Fibroblast of mammary gland (primary cell): ENCODE measurements around the gene ZNF80.

Experiments used
- DNase-seq: peaks from one replicate; pipeline ENCODE4 v3.0.0-alpha.2; 2010; ENCODE audit warnings: low read depth
- H3K4me3 ChIP-seq: 2 replicates; pipeline ENCODE4 v1.5.1; 2011; ENCODE audit warnings: low read depth, mild to moderate bottlenecking, low read length, moderate library complexity; ENCODE audit not compliant: control insufficient read depth
- CTCF ChIP-seq: conservative IDR thresholded peaks from 2 replicates; pipeline ENCODE4 v1.5.1; 2011; ENCODE audit warnings: low read depth, low read length, inconsistent platforms; ENCODE audit not compliant: control insufficient read depth, insufficient read depth

ZNF80 gene

GRCh38 chr3:114214542-114215341 is 22.6 kb downstream of the ZNF80 start:
- peak overlapping the region; percentile 25 for H3K4me3 ChIP-seq
- no peak for TF ChIP-seq CTCF

GRCh38 chr3:114213627-114214541 is 23.5 kb downstream of the ZNF80 start:
- no peak for TF ChIP-seq CTCF
- peak; percentile 84 for DNase-seq
- H3K4me3 ChIP-seq = peak overlapping the region; percentile 25

More at GRCh38 chr3:114214542-114215341, 22.6 kb downstream of the ZNF80 start:
- no peak for DNase-seq

- TF ChIP-seq CTCF = no peak
- peak; percentile 18 for DNase-seq
- no peak overlapping the region for H3K4me3 ChIP-seq
Measured at GRCh38 chr3:114213292-114213626, 24.1 kb downstream of the ZNF80 start.

- no peak for DNase-seq
- no peak overlapping the region for H3K4me3 ChIP-seq
- no peak for TF ChIP-seq CTCF
Measured at GRCh38 chr3:114212646-114213045, 24.7 kb downstream of the ZNF80 start.

- TF ChIP-seq CTCF = no peak
Measured at GRCh38 chr3:114207768-114208167, 29.6 kb downstream of the ZNF80 start.

GRCh38 chr3:114206342-114206741 is 31.0 kb downstream of the ZNF80 start:
- no peak for TF ChIP-seq CTCF
- DNase-seq = no peak
- no peak overlapping the region for H3K4me3 ChIP-seq

More at GRCh38 chr3:114207768-114208167, 29.6 kb downstream of the ZNF80 start:
- no peak overlapping the region for H3K4me3 ChIP-seq
- DNase-seq = no peak
